Chondrocyte (in vitro differentiated cells): Measurements from ENCODE around the gene HEXD. TPM values are rescaled to one million over a fixed set of nuclear protein-coding genes. Genes with fewer than 3 reads are reported as not detected.

Experiments
- DNase-seq: peaks from one replicate; pipeline ENCODE4 v3.0.0; 2021; ENCODE audit warnings: mixed read lengths, low spot score
- H3K27ac Mint-ChIP-seq: one replicate; pipeline ENCODE4 v1.8.0; 2021; ENCODE audit warnings: mild to moderate bottlenecking, moderate library complexity, mixed read lengths; ENCODE audit not compliant: unreplicated experiment
- H3K27me3 Mint-ChIP-seq: 2 replicates; pipeline ENCODE4 v1.8.0; 2021; ENCODE audit warnings: low read depth, mixed read lengths
- H3K36me3 Mint-ChIP-seq: 2 replicates; pipeline ENCODE4 v1.8.0; 2021; ENCODE audit warnings: low read depth, mixed read lengths
- H3K4me1 Mint-ChIP-seq: 2 replicates; pipeline ENCODE4 v1.8.0; 2021; ENCODE audit warnings: low read depth, mild to moderate bottlenecking, mixed read lengths
- H3K4me3 Mint-ChIP-seq: one replicate; pipeline ENCODE4 v1.8.0; 2021; ENCODE audit warnings: mild to moderate bottlenecking, moderate library complexity, mixed read lengths; ENCODE audit not compliant: unreplicated experiment
- H3K9me3 Mint-ChIP-seq: 2 replicates; pipeline ENCODE4 v1.8.0; 2021; ENCODE audit warnings: low read depth, mixed read lengths
- total RNA-seq: library from RNA; stranded (reverse); gene quantifications from 3 replicates; pipeline ENCODE4 v1.2.1, GENCODE V29; 2021
- TF ChIP-seq, protein P1 (sequence below): fragments of 200-600 bp; sonication (generic); IDR thresholded peaks from 2 replicates; pipeline ENCODE4 v1.5.0; 2021; ENCODE audit warnings: antibody characterized with exemption, mild to moderate bottlenecking, moderate library complexity

Gene HEXD
- total RNA-seq, 1 donor from 2014 or later: 10.8 TPM

DNA sequence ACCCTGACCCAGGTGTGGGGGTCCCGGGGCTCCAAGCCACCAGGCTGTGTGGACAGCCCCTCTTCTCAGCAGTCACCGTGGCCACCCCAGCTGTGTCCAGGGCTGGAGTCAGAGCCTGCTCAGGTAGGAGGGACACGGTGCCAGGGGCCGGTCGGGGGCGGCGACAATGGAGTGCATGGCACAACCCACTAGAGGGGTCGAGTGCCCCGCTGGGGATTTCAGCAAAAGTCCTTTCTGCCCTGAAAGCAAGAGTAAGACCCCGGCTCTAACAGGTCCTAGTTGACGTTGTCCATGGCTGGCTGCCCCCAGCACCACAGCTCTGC, 35.3 kb upstream of the HEXD start:
- H3K9me3 Mint-ChIP-seq: no peaks in the 10 kb centered on the region
- peaks cover 7% of the 10 kb centered on the region for H3K4me1 Mint-ChIP-seq

GRCh38 chr17:82383411-82383810, 34.7 kb upstream of the HEXD start:
- TF ChIP-seq, protein P1, sequence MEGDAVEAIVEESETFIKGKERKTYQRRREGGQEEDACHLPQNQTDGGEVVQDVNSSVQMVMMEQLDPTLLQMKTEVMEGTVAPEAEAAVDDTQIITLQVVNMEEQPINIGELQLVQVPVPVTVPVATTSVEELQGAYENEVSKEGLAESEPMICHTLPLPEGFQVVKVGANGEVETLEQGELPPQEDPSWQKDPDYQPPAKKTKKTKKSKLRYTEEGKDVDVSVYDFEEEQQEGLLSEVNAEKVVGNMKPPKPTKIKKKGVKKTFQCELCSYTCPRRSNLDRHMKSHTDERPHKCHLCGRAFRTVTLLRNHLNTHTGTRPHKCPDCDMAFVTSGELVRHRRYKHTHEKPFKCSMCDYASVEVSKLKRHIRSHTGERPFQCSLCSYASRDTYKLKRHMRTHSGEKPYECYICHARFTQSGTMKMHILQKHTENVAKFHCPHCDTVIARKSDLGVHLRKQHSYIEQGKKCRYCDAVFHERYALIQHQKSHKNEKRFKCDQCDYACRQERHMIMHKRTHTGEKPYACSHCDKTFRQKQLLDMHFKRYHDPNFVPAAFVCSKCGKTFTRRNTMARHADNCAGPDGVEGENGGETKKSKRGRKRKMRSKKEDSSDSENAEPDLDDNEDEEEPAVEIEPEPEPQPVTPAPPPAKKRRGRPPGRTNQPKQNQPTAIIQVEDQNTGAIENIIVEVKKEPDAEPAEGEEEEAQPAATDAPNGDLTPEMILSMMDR: no peak
- H3K4me1 Mint-ChIP-seq: peaks cover 7% of the 10 kb centered on the region
- H3K27ac Mint-ChIP-seq: no peak overlapping the region
- peak; percentile 73 for DNase-seq
- no peak overlapping the region for H3K4me3 Mint-ChIP-seq
- H3K36me3 Mint-ChIP-seq: no peaks in the 10 kb centered on the region
- H3K27me3 Mint-ChIP-seq: peaks cover 28% of the 10 kb centered on the region
- no peaks in the 10 kb centered on the region for H3K9me3 Mint-ChIP-seq

More for the DNA sequence above, 35.3 kb upstream of the HEXD start:
- Mint-ChIP-seq H3K27me3 (peaks cover 28% of the 10 kb centered on the region), H3K36me3 (no peaks in the 10 kb centered on the region), H3K27ac (no peak overlapping the region), H3K4me3 (no peak overlapping the region)
- peak; percentile 86 for DNase-seq
- TF ChIP-seq, protein P1: no peak

DNA sequence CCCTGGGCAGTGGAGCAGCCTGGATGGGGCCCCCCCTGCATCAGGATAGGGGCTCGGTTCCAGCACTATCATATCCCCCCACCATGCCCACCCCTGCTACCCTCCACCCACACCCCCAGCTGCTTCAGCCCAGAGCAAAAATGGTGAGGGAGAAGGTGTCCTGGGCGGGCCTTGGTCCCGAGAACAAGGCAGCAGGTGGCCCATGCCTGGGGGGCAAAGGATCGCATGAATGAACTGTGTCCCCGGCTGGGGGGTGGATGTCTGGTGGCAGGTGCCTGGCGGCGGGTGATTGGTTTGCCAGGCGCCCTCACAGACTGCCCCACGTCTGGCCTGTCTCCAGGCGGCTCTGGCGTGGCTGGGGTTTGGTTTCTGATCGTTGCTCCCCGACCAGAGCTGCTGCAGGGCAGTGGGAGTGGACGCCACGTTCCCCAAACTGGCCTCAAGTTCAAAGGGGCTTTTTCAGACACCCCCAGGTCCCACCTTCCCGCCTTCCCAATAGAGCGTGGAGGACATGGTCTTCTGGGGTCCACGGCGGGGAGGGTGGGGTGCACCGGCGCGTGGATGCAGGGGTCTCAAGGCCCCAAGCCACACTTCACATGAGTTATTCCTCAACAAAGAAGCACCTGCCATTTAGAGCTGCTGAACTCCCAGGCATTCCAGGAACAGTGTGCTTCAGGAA, 34.0 kb upstream of the HEXD start:
- no peak overlapping the region for H3K4me3 Mint-ChIP-seq
- no peak overlapping the region for H3K27ac Mint-ChIP-seq
- peaks cover 8% of the 10 kb centered on the region for H3K4me1 Mint-ChIP-seq
- no peaks in the 10 kb centered on the region for H3K36me3 Mint-ChIP-seq
- TF ChIP-seq, protein P1: no peak
- no peaks in the 10 kb centered on the region for H3K9me3 Mint-ChIP-seq
- H3K27me3 Mint-ChIP-seq: peaks cover 24% of the 10 kb centered on the region
- peak; percentile 77 for DNase-seq

DNA sequence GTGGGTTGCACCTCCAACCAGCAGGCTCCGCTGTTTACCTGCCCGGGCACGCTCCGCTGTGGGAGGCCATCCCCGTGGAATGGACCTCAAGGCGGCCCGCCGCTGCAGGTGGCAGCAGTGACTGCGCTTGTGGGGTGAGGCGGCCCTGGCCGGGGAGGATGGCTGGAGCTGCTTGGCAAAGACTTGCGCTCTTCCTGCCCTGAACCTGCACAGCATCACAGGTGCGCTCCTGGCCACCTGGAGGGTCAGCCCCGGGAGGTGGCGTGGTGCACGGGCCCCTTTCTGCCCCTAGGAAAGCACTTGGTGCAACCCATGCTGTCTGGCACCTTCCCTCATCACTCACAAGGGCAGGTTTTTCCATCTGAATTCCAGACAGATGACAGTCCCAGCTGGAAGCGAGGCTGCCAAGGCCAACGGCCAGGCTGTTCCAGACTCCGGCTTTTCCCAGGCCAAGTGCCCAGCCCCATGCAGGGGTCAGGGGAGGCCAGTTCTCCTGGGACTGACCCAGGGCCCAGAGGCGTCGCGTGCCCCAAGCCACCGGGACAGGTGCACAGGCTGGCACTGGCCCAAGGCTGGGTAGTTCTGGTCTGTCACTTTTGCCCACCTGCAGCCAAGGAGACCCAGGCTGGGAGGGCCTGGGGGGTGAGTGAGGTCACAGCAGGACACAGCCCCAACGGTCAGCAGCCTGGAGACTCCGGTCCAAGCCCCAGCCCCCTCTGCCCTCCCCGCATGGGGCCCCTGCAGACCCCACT, 33.2 kb upstream of the HEXD start:
- DNase-seq: no peak

GRCh38 chr17:82385559-82386254, 32.4 kb upstream of the HEXD start:
- H3K36me3 Mint-ChIP-seq: no peaks in the 10 kb centered on the region
- peaks cover 15% of the 10 kb centered on the region for H3K27me3 Mint-ChIP-seq
- H3K27ac Mint-ChIP-seq: no peak overlapping the region
- no peaks in the 10 kb centered on the region for H3K9me3 Mint-ChIP-seq
- no peak overlapping the region for H3K4me3 Mint-ChIP-seq
- no peak for DNase-seq
- peaks cover 11% of the 10 kb centered on the region for H3K4me1 Mint-ChIP-seq
- TF ChIP-seq, protein P1: no peak

More for the DNA sequence above, 33.2 kb upstream of the HEXD start:
- no peak overlapping the region for H3K4me3 Mint-ChIP-seq
- no peak overlapping the region for H3K27ac Mint-ChIP-seq
- peaks cover 11% of the 10 kb centered on the region for H3K4me1 Mint-ChIP-seq
- TF ChIP-seq, protein P1: no peak
- H3K27me3 Mint-ChIP-seq: peaks cover 22% of the 10 kb centered on the region
- no peaks in the 10 kb centered on the region for H3K9me3 Mint-ChIP-seq
- no peaks in the 10 kb centered on the region for H3K36me3 Mint-ChIP-seq
